COLO668 (cell line): Measurements from ENCODE around the gene ZDHHC14.
"Not testable (repeated sequence)": the region's sequence is repeated elsewhere in the genome, so short reads cannot be mapped to it uniquely, and the experiment has no call there.

Experiments used
- DNase-seq: peaks from one replicate; lab custom pipeline; 2025; ENCODE audit not compliant: unreplicated experiment; lab: John Stamatoyannopoulos, UW

Gene ZDHHC14

DNA sequence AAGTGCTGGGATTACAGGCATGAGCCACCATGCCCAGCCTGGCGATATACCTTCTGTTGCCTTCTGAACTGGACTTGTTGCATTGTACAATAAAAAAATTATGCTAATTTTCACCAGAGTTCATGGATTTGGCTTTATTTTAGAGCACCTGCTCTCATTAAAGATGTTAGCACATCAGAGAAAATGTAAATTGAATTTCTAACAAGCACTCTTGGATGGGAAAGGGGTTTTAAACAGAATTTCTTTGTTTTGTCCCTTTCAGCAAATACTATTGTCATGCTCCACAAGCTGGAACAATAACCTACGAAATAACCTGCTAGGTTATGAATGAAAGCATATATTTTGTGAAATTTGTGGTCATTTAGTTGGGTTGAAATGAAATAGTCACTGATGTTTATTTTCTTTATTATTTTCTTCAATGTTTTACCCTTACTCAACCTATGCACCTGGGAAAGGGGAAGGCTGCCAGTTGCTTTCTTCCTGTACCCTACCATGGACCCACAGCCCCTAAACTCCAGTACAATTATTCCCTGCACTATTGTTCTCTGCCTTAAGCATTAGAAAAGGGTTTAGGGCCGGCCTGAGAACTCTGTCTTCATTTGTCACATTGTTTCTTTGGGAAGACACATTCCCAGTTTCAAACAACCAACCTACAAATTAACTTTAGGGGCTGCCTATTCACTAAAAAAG is 22.2 kb downstream of the ZDHHC14 start:
- DNase-seq = no peak

DNA sequence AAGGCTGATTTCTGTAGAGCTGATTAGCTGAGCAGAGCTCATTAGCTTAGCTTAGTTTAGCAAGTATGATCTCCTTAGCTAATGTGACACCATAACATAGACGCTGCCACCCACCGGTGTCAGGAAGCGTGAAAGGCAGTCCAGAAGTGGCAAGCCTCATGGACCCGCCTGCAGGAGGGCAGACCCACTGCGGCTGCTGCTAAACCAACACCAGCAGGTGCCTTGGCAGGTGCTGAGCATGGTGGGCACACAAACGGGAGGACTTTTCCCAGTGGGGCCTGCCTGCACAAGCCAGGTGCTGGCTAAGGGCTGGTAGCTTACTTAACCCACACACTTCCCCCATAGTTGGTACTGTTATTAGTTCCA is 22.7 kb downstream of the ZDHHC14 start:
- DNase-seq = no peak

DNA sequence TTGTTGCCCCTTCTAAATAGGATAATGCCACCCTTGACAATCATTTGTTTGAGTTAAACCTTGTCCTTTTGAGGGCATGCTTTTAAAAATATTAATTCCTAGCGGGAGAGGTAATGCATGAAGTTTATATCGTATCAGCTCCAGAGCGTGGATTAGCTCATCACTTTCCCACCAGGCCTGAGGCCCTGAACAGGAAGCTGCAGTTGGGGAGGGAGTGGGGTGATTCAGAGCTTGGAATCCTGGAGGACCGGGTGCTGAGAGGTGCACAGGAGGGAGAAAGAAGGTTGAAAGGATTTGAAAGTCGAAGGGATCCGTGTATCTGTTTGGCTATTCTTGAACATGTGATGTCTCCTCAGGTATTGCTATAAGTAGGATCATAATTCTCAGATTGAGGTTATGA is 25.0 kb downstream of the ZDHHC14 start:
- no peak for DNase-seq

DNA sequence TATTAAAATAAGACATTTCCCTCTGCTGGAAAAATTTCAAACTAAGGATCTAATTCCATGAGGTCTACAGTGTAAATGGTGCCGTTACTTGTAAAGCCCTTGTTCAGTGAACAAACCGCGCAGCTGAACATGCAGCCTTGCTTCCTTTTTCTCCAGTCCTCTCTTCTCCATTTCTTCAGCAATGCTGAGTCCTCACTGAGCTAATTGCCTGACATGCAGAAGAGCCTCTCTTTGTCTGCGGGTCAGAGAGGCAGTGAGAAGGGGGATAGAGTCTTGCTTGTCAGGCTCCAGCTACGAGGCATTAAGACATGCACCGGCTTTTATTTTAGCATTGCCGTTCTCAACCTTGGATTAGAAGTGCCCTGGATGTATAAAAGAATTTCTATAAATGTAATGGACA is 25.7 kb downstream of the ZDHHC14 start:
- no peak for DNase-seq

DNA sequence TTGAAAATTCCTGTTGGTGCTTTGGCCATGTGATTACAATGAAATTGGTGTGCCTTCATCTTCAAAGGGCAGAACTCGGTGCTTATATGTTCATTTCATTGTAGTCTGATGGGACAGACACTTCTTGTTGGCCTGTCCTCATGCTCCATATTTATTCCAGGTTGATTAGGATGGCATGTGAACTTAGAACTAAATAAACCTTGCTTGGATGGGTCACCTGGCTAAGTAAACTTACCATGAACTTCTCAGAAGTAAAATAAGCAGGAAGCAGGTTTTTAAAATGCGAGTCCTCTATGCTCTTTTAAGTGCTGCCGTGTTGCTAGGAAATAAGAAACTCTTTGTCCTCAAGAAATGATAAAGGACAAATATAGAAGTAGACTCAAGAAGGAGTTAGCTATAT is 26.7 kb downstream of the ZDHHC14 start:
- DNase-seq = no peak

DNA sequence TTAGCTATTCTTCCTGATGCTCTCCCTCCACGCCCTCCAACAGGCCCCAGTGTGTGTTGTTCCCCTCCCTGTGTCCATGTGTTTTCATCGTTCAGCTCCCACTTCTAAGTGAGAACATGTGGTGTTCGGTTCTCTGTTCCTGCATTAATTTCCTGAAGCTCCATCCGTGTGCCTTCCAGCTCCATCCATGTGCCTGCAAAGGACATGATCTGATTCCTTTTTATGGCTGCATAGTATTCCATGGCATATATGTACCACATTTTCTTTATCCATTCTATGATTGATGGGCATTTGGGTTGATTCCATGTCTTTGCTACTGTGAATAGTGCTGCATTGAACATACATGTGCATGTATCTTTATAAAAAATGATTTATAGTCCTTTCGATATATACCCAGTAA is 27.4 kb downstream of the ZDHHC14 start:
- not testable (repeated sequence) for DNase-seq

DNA sequence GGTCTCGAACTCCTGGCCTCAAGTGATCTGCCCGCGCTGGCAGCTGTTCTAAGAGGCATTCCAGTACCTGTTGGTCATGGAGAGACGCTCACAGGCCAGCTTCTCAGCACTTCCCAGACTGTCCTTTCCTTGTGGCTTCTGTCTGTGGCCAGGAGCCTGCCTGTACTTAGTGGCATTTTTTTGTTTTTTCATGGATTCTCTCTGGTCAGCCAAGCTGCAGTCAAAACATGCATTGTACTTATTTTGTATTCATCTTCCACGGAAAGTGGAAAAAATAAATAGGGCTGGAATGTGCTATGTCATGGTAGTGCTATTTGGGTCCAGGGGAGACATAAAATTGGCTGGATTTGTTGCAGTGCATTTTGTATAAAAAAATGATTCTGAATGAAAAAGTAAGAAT is 29.1 kb downstream of the ZDHHC14 start:
- no peak for DNase-seq

DNA sequence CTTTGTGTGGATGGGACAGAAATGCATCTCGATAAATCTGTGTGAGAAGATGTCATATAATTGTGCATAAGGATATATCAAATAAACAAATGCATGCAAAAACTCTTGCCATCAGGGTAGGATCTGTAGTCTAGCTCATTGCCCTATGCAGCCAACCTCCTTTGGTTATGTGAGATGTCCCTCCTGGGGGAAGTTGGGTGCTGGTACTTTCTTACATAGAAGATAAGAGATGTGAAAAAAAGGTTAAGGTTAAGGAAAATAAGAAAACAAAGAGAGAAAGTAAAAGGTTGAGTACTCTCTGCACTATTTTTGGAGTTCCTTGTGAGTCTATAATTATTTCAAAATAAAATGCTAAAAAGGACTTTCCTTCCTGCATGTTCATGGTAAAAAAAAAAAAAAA is 30.4 kb downstream of the ZDHHC14 start:
- DNase-seq = no peak

DNA sequence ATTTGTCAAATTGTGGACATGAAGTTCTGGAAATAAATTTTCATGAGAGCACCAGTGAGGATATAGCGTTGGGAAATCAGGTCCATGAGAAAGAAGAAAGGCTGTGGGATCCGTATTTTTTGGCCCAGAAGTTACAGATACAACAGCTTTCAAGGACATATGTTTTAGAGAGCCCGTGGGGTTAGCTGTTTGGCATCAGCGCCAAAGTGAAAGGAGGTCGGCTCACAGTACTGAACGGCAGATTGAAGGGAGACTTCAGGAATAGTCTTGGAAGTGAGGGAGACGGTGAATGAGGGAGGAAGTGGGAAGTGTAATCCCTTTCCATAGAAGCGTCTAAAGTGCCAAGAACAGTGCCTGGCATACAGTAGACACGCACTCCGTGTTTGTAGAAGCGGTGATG is 31.8 kb downstream of the ZDHHC14 start:
- no peak for DNase-seq

DNA sequence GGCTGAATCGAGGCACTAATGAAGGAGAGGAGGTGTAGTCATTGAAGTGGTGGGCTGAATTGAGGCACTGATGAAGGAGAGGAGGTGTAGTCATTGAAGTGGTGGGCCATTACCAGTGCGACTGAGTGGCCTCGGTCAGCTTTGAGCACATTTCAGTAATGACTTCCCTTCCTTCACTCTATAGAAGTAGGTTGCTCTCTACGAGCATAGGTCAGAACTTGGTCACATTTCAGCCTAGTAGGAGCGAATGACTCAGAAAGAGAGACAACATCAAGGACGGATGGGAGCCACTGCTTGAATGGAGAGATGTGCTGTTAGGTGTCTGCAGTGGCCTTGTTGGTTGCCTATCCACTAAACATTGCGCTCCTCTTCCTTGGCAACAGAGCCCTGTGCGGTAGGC is 39.5 kb downstream of the ZDHHC14 start:
- no peak for DNase-seq

DNA sequence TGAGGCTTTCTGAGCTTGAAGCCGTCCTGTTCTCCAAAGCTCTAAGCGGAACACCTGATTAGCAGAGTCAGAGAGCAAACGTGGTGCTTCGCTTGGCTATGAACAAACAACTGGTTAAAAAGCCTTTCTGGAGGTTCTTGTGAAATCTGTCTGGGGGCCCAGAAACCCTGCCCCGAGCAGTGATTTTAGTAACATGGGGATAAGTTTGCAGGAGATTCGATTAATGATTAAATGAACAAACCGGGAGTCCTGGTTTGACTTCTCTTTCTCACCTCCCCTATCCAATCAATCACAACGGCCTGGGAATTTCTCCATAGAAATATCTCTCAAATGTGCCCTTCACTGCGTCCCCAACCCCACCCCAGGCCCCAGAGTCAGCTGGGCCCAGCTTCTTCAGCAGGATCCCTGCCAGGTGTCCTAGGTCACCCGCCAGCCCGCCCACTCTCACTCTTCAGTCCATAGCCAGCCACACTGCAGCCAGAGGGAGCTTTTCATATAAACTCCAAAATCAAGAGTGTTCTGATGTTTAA is 43.6 kb downstream of the ZDHHC14 start:
- DNase-seq = no peak

DNA sequence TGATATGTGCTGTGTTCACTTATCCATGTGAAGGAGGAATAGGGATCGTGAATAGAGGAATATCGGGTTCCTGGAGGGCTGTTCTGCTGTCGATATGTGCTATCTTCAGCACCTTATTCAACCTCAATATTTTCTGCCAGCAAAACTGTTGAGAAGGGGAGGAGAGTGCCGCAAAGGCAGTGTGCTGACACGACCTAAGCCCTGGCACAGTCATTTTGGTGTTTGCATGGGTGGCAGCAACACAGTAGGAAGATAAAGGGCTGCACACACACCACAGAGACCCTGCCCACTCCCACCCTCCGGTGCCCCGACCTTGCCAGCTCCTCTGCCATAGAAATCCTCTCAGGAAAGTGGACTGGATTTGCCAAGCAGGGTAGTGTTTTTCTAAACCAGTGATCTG is 47.0 kb downstream of the ZDHHC14 start:
- no peak for DNase-seq

DNA sequence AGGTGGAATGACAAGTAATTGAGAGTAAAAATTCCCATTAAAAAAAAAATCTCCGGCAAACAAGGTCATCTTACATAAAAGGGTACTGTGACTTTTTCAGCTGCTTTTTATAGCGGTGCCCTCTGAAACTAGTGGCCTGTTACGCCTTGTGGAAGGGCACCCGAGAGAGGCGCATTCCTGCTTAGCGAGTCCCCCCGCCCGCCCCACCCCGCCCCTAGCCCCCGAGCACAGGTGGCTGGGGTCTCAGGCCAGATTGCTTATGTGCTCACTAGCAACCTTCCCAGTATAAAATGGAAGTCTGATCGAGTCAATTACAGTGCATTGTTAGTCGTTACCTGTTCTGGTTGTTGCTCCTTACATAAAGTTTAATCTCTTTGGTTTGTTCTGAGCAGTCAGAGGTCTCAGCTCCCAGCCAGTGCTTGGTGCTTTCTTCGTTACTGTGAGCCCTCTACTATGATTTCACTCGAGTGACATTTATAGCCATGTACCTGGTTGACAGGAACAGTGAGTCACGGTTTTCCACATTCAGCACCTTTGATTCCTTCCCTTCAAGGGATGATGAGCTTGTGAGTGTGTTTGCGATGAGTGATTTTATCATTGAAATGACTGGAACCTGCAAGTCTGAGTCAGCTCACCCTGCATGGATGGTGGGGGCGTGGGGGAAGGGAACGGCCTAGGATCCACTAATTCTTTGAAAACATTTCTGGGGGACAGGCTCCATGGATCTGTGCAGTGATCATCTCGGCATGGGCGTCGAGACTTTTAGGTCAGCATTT is 47.6 kb downstream of the ZDHHC14 start:
- no peak for DNase-seq

DNA sequence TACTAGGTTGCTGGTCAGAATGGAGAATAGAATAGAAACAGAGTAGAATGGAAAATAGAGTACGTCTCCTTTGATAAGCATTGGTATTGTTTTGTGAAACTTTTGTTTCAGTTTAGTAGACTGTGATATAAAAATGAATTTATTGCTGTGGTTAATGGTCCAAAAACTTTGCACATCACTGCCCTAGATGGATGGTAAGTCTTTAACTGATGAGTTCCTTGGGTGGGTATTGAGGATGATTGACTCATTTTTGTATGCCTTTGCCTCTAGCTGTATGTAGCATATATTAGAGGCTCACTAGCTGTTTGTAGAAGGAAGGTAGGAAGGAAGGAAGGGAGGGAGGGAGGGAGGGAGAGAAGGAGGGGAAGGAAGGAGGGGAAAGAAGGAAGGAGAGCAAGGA is 48.3 kb downstream of the ZDHHC14 start:
- DNase-seq = no peak

DNA sequence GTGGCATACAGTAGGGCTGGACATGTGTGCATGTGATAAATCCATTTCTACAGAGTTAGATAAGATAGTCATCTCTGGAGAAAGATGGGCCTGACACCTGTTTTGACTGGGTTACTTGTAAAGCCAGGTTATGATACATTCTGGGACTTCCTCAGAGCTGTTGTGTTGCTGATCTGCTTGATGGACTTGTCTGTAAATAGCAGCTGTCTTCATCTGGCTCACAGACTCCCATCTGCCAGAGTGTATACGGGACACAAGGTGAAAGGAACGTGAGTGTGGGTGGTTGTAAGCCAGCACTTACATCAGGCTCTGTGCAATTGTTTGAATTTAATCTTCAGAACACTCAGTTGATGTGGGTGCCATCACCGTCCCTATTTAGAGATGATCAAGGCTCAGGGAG is 49.8 kb downstream of the ZDHHC14 start:
- DNase-seq = no peak

DNA sequence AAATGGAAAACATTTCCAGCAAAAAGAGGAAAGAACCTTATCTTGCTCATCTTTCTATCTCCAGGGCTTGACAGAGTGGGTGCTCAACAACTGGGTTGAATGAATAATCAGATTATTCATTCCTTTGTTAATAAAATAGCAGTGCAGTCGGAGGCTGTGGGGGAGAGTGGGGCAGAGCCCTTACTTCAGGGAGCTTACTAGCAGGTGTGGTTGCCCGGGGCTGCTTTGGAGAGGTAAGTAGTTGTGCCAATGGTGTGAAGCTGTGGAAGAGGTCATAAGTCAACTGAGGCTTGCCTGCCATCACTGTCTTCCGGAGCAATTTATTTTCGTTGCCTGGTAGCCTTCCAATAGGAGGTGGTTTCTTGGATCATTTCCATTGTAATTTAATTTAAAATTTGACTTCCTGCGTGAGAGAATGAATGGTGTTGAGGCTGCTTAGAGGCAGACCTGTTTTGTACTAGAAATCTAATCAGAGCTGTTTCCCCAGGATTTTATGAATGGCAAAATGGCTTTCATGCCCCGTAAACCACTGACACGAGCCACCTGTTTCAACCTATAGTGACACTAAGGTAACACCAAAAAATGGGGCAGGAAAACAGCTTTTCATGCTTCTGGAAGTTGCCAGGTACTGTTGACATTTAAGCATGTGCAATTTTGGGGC is 51.4 kb downstream of the ZDHHC14 start:
- no peak for DNase-seq

DNA sequence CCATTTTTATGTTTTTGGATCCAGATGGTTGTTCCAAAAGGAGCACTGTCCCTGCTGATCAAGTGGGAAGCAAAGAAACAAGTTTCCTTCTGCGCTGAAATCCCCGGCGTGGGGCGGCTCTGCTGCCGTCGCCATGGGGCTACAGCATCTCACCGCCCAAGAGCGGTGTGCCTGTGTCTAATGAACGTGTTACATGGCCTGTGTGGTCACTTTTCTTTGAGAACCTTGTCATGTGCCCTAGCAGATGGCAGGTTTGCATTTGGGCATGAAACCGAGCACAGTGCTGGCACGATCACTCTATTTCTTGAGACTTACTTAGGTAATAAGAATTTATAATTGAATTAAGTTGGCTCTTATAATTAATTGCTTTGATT is 51.9 kb downstream of the ZDHHC14 start:
- DNase-seq = no peak

DNA sequence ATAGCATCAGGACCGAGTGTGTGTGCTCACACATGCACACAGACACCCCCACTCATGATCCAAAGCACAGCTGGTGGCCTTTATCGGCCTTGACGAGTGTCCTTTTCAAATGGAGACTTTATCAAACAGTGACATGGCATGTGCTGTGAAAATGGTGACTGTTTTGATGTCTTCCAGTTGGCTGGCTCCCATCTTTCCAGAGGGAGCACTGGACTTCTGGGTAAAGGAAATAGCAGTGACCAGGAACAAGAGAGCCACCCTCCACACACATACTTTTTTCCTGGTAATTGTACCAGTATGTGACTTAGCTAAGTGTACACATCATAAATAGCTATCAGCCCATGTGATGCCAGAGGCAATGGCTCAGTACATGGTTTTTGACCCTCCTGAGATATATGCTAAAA is 52.7 kb downstream of the ZDHHC14 start:
- no peak for DNase-seq

DNA sequence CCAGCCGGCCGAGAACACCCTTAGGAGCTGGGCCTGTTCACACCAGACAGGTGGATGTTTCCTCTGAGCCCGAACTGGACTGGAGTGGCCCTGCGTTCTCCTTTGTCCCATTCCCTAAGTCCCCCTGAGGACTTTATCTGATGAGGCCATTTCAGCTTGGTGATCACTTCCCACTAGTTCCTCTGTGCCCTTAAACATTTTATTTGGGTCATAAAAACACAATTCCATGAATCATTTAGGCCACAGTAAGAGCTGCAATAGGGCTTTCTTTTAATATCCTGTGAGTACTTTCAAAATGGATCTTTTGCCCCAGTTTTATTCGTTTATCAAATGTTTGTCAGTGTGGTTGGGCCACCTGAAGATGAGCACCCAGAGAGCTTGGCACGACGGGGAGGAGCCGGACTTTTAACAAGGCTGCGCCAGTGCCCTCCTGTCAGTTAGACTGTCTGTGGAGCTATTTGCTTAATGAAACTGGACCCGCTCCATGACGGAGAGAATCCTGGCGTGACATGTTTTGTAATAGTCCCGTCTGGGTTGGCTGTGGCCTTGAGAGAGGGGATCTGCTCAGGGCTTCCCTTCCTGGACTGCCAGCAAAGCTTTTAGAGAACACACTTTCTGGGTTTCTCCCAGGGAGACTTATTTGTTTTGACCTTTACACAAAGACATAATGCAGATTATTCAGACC is 53.5 kb downstream of the ZDHHC14 start:
- no peak for DNase-seq

DNA sequence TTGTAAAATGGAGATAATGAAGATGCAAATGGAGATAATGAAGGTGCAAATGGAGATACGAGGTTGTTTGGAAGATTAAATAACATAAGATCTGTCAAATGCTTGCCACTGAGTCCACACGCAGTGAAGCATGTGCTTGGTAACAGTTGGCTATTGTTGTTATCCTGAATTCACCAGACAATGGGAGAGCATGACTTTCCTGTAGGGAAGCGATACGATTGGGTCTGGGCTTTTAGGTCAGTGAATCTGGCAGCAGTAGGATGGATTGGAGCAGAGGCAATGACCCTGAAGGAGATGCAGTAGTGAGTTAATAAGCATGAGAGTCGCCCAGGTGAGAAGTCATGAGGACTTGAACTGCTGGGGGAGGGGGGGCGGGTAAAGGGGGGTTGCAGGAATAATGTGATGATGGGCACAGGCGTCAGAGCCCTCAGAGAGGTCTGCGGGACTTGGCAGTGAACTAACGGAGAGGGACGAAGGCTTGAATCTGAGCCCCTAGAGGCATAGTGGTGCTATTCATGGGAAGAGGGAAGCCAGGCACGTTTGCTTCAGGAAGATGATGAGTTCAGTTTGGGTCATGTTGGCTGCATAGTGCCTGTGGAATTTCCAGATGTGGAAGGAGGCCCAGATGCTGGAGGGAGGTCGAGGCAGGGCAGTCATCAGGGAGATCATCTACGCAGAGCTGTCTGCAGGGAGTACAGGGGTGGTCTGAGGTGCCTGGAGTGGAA is 55.4 kb downstream of the ZDHHC14 start:
- no peak for DNase-seq

DNA sequence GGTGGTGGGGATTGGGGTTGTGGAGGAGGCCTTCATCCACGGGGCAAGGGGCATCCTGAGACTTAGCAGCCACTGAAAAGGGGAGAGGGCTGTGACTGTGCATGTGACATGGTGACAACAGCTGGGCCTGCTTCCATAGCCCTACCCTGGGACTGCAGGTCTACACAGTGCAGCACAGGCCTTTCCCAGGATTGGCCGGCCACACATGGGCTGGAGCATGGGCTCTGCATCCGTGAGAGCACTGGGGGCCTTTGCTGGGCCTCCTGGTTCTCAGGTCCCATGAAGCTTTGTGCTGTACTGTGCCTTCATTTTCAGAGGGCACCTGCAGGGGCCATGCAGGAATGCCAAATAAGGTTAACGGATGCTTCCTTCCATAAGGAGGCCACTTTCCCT is 56.0 kb downstream of the ZDHHC14 start:
- DNase-seq = no peak
